ENCODE results near the gene LCE1A.

Gene LCE1A, protein sequence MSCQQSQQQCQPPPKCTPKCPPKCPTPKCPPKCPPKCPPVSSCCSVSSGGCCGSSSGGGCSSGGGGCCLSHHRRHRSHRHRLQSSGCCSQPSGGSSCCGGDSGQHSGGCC

DNA sequence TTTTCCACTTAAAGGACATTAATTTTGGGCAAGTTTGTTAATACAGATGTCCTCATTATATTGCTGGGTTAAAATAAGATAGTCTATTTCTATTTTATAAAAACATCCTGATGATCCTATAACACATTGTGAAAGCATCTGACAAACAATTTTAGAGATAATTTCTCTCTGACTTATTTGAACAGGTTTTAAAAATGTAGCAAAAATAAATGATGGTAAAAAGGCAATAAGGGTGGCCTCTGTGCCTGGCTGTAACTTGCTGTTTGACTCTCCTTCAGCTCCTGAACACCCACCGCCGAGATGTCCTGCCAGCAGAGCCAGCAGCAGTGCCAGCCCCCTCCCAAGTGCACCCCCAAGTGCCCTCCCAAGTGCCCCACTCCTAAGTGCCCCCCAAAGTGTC, at the start of gene LCE1A:
Gene LCE1A, plus strand, starts transcription at position 301 of the 400 bp plus-strand sequence. Its CDS starts 0 bp downstream, at position 301.
- no peak for DNase-seq (ENCODE audit: low read depth in 2 of 2)

DNA sequence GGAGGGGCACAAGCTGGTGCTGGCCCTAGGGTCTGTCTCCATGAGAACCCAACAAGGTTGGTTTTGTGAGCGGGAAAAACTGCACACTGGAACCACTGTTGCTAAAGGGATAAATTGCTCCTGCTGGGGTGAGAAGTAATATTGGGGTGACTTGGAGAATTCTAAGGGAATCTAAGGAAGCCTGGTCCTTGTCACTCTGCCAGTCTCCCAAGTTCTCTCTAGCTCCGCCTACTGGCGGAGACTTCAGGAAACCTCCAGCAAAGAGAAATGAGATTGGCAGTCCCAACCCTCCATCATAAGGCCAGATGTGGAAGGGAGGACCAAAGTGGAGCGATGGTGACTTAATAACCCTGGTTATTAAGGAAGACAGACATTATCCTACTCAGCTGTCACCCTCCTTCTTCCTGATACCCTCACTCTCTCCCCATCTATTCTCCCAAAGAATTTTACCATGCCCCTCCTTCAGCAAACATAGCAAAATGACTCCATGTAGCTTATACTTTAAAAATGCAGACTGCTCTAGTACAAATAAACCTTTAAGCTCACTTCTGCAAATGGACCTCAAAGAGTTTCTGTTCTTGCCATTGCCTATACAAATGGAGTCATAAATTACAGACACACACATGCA, 49.6 kb upstream of the LCE1A start:
- DNase-seq (ENCODE audit: low read depth in 2 of 2), result no peak

DNA sequence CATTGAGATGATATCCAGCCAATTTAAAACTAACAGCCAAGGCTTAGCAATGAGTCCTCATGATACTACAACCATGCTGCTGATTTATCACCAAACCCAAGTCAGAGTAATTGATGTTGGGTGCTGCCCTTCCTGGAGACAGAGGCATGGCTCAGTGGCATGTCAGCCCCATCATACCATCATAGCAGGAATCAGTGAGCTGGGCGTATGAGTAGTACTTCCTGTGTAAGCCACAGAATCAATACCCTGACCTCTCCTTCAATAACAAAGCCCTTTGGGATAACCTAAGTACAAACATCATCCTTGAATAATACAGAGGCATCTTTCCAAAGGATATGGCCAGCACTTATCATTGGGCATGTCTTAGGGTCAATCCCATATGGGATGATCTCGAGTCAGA, 44.2 kb upstream of the LCE1A start:
- no peak for DNase-seq (ENCODE audit: low read depth in 2 of 2)

DNA sequence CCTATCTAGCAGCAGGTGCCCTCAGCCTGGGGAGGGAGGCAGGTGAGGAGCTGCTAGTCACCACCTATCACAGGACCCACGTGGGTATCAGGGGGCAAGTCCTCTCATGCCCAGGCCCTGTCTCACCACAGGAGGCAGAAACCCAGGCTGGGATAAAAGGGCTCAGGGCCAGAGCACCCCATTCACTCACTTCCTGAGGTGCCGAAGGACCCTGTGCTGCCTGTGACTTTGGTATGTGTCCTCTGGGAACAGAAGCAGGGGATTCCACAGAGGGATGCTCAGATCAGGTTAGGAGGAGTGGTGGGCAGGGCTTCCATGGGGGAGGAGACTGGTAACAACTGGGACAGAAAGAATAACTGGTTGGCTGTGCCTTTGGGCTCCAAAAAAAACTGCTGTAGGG, 41.2 kb upstream of the LCE1A start, which contains the start of gene LCE1E:
Gene LCE1E, plus strand, starts transcription at position 181 of the 400 bp plus-strand sequence. CDS start 1,043 bp downstream, outside the sequence.
- DNase-seq (ENCODE audit: low read depth in 2 of 2), result no peak

DNA sequence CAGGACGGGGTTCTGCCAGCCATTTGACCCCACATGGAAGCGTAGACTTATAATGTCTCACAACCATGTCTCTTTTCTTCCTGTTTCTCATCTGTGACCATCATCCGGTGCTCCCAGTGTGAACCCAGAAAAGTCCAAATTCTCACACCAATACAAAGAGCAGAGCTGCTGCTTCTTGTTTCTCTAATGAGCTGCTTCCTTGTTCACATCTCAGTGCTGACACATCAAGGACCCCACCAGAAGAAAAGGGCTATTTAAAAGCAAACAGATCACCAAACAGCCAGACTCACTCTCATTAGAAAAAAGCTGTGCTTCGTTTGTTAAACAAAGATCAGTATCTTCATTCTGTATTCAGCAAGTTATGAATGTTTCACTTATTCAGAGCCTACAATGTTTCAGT, 31.6 kb upstream of the LCE1A start:
- DNase-seq (ENCODE audit: low read depth in 2 of 2), result no peak

DNA sequence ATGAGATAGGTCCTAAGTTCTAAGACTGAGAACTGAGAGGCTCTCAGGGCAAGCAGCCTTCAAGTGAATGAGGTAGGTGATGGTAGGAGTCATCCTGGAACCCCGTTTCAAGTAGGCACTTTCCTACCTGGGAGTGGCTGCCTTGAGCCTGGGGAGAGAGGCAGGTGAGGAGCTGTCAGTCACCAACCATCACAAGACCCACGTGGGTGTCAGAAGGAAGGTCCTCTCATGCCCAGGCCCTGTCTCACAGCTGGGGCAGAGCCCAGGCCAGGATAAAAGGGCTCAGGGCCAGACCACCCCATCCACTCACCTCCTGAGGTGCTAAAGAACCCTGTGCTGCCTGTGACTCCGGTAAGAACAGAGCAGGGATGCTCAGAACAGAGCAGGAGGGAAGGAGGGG, 30.9 kb upstream of the LCE1A start, which contains the start of gene LCE1D:
Gene LCE1D, plus strand, starts transcription at position 301 of the 400 bp plus-strand sequence. CDS start 1,074 bp downstream, outside the sequence.
- no peak for DNase-seq (ENCODE audit: low read depth in 2 of 2)

DNA sequence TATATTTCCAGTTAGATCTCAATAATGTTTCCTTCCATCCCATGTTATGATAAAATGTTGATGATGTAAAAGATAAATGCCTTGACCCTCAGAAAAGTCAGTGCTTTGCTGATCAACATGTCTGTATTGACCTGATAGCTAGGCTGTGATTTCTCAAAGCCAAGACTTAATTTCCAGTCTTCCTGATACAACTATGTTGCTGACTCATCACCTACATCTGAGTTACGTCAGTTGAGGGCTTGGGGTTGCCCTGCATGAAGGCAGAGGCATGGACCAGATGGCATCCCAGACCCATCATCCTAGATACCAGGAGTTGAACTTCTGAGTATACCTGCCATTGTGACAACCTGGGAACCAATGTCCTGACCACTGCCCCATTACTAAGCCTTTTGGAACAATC, 25.9 kb upstream of the LCE1A start:
- DNase-seq (ENCODE audit: low read depth in 2 of 2), result no peak

DNA sequence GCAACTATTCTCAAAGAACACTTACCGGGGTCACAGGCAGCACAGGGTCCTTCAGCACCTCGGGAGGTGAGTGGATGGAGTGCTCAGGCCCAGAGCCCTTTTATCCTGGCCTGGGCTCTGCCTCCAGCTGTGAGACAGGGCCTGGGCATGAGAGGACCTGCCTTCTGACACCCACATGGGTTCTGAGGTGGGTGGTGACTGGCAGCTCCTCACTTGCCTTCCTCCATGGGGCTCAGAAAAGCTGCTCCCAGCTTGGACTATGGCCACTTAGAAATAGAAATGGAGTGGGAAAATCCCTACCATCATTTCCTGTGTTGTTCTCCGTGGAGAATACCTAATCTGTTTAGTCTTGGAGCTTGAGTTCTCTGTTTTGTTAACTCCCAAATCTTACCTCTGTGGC, 20.7 kb upstream of the LCE1A start, which contains the start of gene LCE1C:
Gene LCE1C, minus strand, starts transcription at position 76 of the 400 bp plus-strand sequence. CDS start 1,173 bp downstream, outside the sequence.
- DNase-seq (ENCODE audit: low read depth in 2 of 2), result no peak

DNA sequence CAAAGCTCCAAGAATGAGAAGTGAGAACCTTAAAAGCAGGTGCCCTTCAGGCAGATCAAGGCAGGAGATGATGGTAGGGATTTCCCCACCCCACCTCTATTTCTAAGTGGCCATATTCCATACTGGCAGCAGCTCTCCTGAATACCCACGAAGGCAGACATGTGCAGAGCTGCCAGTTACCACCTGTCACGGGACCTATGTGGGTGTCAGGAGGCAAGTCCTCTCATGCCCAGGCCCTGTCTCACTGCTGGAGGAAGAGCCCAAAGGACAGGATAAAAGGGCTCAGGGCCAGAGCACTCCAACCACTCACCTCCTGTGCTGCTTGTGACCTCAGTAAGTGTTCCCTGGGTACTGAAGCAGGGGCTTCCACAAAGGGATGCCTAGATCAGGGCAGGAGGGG, 16.2 kb upstream of the LCE1A start:
- DNase-seq (ENCODE audit: low read depth in 2 of 2), result no peak

DNA sequence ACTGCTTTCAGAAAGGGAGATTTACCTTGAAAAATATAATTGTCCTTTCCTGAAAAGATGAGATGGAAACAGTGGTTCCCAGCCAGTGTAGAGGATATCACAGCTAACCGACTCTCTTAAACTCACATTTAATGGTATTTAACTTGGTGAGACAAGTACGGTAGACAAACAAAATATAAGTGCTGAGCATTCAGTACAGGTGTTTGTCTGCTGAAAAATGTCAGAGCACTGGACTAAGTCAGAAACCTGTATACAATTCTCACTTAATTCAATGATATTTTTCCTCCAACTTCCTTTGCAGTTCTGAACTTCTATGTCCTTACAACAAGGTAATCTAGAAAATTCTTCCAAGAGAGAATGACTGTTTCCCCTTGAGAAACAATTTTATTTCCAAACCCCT, 15.6 kb upstream of the LCE1A start, which contains the start of gene LCE1B:
Gene LCE1B, plus strand, starts transcription at position 301 of the 400 bp plus-strand sequence. CDS start 476 bp downstream, outside the sequence.
- DNase-seq (ENCODE audit: low read depth in 2 of 2), result no peak

DNA sequence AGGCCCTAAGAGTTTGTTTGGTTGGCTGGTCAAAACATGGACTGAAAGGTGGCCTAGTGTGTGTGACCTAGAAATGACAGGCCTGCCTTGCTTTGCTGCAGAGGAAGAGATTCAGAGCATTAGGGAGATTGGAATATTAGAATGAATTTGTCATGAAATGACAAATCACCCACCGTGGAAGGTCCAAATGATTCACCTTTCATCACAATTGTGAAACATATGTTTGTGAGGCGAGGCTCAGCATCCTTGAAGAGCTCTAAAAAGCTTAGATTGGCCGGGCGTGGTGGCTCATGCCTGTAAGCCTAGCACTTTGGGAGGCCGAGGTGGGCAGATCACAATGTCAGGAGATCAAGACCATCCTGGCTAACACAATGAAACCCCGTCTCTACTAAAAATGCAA, 10.0 kb upstream of the LCE1A start:
- no peak for DNase-seq (ENCODE audit: low read depth in 2 of 2)

DNA sequence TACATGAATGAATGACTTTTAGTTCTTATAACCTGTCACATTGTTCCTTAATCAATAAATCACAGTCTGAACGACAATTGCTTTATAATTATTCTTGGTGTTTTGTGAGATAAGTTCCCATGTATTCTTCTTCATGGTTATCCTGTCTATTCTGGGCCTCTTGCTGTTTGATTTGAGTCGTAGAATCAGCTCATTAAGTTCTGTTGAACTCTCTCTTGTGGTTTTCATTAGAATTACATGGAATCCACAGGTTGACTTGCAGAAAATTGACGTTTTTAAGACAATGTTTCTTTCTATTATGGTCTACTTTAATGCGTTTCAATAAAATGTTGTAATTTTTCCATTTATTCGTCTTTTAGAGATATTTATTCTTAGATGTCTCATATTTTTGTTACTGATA, 4.0 kb upstream of the LCE1A start:
- no peak for DNase-seq (ENCODE audit: low read depth in 2 of 2)

DNA sequence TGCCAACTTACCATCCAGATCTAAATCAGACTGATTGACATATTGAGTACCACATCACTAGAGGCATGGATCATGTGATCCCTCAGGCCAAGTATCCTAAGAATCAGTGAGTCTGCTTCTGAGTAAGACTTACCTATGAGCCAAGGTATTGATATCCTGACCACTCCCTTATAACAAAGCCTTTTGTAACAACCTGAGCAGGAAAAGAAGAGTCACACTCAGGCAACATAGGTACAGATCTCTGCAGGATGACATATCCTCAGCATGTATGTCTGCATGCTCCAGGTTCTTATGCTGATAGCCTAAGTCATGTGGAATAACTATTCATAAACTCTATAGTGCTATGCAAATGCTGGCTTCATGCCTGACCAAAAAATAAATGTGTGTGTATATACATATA, 2.3 kb upstream of the LCE1A start:
- no peak for DNase-seq (ENCODE audit: low read depth in 2 of 2)

DNA sequence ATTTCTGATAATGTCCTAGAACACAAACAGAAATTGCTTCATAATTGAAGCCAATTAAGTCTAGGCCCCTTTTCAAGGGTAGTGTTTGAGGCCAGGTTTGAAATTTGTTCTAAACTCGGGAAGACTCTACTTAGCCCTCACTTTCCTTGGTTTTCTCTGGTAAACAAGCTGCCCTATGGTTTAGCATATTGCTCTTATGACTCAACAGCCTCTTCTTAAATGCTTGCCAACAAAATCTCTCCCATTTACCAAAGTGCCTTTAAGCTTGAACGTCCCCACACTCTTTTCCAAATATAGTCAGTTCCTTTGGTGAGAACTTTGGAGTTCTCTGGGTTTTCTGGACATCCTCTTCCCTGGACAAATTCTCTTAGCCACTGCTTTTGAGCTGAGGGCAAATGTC, 9.6 kb downstream of the LCE1A start:
- DNase-seq (ENCODE audit: low read depth in 2 of 2), result no peak

DNA sequence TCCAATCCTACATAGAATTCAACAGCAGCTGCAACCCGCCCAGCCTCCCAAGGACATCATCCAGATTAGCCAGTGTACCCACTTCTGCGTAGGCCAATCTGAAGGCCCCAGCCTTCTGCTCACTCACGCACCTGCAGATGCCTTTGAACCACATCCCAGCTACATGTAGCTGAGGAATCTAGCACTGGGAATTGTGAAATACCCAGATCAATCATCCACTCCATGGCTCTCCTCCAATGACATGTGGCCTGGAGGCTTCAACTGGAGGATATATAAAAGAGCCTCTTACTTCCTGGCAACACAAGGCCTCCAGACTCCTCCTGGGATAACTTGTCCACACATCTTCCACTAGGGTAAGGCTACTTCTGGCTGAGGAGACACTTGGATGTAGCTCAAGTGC, 15.3 kb downstream of the LCE1A start, which contains the start of gene LCE6A:
Gene LCE6A, plus strand, starts transcription at position 301 of the 400 bp plus-strand sequence. CDS start 665 bp downstream, outside the sequence.
- DNase-seq (ENCODE audit: low read depth in 2 of 2), result no peak

DNA sequence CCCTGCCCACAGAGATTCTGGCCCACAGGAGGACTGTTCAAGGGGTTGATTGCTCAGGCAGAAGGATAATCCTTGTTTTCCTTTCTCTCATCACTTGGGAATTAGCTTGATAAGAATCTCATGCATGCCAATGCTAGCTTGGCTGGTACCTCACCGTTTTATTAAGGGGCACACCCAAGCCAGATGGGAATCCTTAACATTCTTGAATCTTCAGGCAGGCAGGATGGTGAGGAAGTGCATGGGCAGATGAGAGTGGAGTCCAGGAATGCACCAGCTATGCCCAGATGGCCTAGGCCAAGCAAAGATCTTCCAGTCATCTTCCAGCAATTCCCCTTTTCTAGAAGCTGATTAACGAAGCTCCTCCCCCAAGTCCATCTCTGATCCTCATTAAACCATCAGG, 28.4 kb downstream of the LCE1A start:
- no peak for DNase-seq (ENCODE audit: low read depth in 2 of 2)

DNA sequence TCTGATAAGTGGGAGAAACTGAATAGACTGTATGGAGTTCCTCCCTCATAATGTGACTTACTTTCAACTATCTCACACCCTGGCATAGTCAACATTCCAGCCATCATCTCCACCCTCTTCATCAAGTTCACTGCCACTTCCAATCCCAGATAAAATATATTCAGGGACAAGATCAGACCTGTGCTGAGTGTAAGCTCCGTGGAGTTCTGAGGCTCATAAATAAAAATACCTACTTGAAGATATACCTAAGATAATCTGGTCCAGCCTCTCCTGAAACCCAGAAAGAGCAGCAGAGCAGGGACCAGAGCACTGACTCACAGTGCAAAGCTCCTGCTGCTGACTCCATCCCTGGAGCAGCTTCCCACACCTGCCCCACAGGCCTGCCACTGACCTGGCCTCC, 30.8 kb downstream of the LCE1A start:
- DNase-seq (ENCODE audit: low read depth in 2 of 2), result no peak

DNA sequence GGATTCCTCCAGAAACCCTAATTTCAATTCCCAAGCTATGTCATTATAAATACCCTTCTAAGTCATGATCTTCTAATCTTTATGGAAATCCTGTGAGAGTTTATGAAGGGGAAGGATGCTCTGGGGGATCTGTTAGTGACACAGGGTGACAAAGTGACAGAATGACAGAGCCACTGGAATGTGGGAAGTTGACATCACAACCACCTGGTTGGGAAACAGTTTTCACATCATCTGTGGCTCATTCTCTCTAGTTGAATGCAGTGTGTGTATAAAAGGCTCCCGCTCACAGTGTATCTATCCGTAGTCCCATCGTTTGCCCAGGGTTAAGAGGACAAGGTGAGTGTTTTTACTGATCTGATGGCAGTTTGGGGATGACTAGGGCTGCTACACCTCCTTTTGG, 32.4 kb downstream of the LCE1A start, which contains the start of gene LCE7A:
Gene LCE7A, plus strand, starts transcription at position 301 of the 400 bp plus-strand sequence. CDS start 702 bp downstream, outside the sequence.
- DNase-seq (ENCODE audit: low read depth in 2 of 2), result no peak

DNA sequence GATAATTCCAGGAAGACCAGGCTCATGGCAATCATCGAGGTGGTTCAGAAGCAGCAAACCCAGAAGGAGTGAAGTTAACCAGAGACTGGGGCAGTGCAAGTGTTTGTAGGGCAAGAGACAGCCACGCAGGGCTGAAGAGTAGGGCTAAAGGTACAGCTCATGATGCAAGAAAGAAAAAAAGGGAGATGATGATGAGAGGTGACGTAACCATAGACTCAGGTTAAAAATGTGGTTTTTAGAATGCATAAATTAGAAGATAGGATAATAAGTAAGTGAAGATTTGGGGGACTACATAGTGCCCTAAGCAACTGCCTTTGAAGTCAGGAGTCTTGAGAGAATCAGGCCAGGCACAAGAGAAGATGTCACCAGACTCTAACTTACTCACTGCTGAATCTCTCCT, 32.9 kb downstream of the LCE1A start:
- DNase-seq (ENCODE audit: low read depth in 2 of 2), result no peak

DNA sequence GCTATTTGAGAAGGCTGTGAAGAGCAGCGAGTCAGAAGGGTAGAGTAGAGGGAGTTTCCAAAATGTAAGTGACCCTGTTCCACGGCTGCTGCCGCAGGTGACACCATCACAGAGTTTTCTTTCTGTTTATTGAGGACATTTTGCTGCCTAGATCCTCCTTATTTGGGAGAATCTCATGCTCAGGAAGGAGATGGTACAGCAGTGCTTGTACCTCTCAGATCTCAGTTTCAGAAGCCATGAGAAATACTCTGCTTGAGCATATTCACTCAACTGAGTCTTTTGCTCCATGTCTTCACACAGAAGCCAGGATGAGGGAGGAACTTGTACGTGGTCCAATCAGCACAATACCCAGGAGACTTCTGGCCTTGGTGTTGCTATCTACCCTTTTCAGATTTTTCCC, 34.1 kb downstream of the LCE1A start:
- DNase-seq (ENCODE audit: low read depth in 2 of 2), result no peak

DNA sequence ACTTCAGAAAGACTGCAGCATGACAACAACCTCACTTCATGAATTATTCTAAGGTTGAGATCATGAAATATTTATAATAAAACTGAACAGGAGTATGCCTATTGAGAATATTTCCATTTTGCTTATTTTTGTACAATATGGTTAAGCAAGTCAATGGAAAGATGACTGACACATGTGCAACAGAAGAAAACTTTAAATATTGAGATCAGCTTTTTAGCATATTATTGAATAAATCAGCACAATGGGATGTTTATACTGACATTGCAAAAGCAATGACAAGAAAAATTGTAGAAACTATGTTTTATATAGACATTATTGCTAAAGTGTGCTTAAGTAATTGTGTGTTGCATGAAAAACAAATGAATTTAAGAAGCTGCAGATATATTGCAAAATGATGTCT, 37.2 kb downstream of the LCE1A start:
- no peak for DNase-seq (ENCODE audit: low read depth in 2 of 2)

DNA sequence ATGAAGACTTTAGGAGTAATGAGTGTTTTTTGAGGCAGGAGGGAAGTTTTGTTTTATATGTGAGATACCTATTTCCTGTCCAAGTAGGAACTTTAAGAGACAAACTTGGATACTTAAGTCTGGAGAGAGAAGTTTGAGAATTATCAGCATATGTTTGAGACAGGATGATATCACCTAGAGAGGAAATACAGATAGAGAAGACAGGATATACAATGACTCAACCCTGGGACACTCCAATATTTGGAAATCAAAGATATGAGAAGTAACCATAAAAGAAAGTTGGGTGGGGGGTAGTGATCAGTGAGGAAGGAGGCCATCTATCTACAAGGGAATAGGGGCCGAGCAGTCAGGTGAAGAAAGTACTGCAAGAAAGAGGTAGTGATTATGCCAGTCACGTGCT, 39.0 kb downstream of the LCE1A start:
- no peak for DNase-seq (ENCODE audit: low read depth in 2 of 2)

DNA sequence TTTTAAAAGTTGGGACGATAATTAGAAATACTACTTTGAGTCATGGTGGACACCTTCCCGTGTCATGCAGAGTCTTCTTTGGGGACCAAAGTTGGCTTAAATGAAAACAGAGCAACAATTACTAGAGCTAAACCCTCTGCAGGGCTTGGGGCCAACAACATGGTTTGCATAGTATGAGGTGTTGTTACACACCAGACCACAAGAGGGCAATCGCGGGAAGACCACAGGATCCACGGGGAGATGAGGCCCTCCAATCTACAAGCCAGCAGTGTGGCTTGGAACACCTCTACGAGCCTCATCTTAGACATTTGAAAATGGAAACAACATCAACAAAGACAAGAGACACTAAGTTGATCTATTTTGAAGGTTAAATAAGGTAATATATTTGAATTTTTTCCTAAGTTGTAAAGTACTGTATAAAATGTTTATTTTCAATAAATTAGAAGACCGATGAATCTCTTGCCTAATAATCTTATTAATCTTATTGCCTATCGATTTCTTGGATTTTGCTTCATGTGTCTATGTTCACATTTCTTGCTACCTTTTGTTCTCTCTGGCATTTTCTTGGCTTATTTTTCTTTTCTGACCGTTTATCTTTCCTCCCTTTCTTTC, 42.6 kb downstream of the LCE1A start:
- peak; percentile 13 to 36 for DNase-seq (ENCODE audit: low read depth in 2 of 2)

Measured in stimulated activated CD8-positive, alpha-beta memory T cell treated with anti-CD3 and anti-CD28 coated beads, Interleukin-15, amount 100 ng/mL, for 48 hours (primary cell).